DND-41 (cell line): ENCODE results near the gene TMEM106B.

Experiments
- EZH2 ChIP-seq: IDR thresholded peaks from 3 replicates; pipeline ENCODE4 v1.6.1; 2012; ENCODE audit warnings: borderline replicate concordance, low read depth, mild to moderate bottlenecking, moderate library complexity, low read length, inconsistent platforms; ENCODE audit not compliant: severe bottlenecking
- TF ChIP-seq, protein P1 (sequence below): IDR thresholded peaks from 2 replicates; pipeline ENCODE4 v1.5.1; 2012; ENCODE audit warnings: borderline replicate concordance, low read length, moderate library complexity, mild to moderate bottlenecking; ENCODE audit not compliant: poor library complexity, severe bottlenecking; ENCODE audit errors: extremely low read depth

DNA sequence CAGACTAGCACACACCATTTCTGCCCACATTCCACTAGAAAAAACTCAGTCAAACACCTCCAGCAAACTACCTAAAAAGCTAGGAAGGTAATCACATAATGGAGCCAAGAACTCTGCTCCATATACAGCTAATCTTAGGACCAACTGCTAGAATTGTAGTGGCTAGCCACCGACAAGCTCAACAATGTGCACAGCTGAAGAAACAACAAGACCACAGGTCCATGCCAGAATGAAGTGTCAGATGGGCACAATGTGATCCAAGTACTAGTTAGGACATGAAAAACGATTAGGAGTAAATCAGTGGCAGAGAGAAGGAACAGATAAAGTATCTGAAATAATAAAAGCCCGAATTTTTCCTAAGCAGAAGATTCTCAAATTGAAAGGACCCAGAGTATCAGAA lies 38.6 kb downstream of the TMEM106B start:
- TF ChIP-seq, protein P1, sequence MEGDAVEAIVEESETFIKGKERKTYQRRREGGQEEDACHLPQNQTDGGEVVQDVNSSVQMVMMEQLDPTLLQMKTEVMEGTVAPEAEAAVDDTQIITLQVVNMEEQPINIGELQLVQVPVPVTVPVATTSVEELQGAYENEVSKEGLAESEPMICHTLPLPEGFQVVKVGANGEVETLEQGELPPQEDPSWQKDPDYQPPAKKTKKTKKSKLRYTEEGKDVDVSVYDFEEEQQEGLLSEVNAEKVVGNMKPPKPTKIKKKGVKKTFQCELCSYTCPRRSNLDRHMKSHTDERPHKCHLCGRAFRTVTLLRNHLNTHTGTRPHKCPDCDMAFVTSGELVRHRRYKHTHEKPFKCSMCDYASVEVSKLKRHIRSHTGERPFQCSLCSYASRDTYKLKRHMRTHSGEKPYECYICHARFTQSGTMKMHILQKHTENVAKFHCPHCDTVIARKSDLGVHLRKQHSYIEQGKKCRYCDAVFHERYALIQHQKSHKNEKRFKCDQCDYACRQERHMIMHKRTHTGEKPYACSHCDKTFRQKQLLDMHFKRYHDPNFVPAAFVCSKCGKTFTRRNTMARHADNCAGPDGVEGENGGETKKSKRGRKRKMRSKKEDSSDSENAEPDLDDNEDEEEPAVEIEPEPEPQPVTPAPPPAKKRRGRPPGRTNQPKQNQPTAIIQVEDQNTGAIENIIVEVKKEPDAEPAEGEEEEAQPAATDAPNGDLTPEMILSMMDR, result no peak
- TF ChIP-seq EZH2, result no peak
